KMS-11 (cell line): ENCODE results near the gene AAGAB.
A peak's percentile ranks its signal among the peaks of the same experiment; 100 is the strongest.

Experiments used
- H2AFZ ChIP-seq: fragments of 200-600 bp; sonication (generic); 2 replicates; pipeline ENCODE4 v1.6.1; 2016; ENCODE audit warnings: antibody characterized with exemption, mixed run types, low read depth
- H3K27ac ChIP-seq: fragments of 200-600 bp; sonication (generic); 2 replicates; pipeline ENCODE4 v1.6.1; 2016; ENCODE audit warnings: mild to moderate bottlenecking, mixed run types
- H3K27me3 ChIP-seq: fragments of 200-600 bp; sonication (generic); 2 replicates; pipeline ENCODE4 v1.6.1; 2017; ENCODE audit warnings: mild to moderate bottlenecking, low read depth, mixed run types, moderate library complexity; ENCODE audit not compliant: insufficient read depth
- H3K36me3 ChIP-seq: fragments of 200-600 bp; sonication (generic); 2 replicates; pipeline ENCODE4 v1.6.1; 2017; ENCODE audit warnings: mild to moderate bottlenecking, mixed run types; ENCODE audit not compliant: insufficient read depth
- H3K4me1 ChIP-seq: fragments of 200-600 bp; sonication (generic); 2 replicates; pipeline ENCODE4 v1.6.1; 2016; ENCODE audit warnings: mild to moderate bottlenecking, low read depth, mixed run types; ENCODE audit not compliant: poor library complexity, severe bottlenecking
- H3K4me2 ChIP-seq: fragments of 200-600 bp; sonication (generic); 2 replicates; pipeline ENCODE4 v1.7.0; 2016; ENCODE audit warnings: mild to moderate bottlenecking, mixed run types
- H3K4me3 ChIP-seq: fragments of 200-600 bp; sonication (generic); IDR thresholded peaks from 2 replicates; pipeline ENCODE4 v1.6.1; 2017; ENCODE audit warnings: low read depth, low read length, mixed read lengths; ENCODE audit not compliant: insufficient read depth
- H3K79me2 ChIP-seq: fragments of 200-600 bp; sonication (generic); 2 replicates; pipeline ENCODE4 v1.6.1; 2016; ENCODE audit warnings: low read depth, mixed run types; ENCODE audit not compliant: insufficient read depth
- H3K9ac ChIP-seq: fragments of 200-600 bp; sonication (generic); 2 replicates; pipeline ENCODE4 v1.6.1; 2016; ENCODE audit warnings: mild to moderate bottlenecking, mixed run types
- H4K20me1 ChIP-seq: fragments of 200-600 bp; sonication (generic); 2 replicates; pipeline ENCODE4 v1.6.1; 2016; ENCODE audit warnings: mild to moderate bottlenecking, mixed run types; ENCODE audit not compliant: insufficient read depth
- CTCF ChIP-seq: fragments of 200-600 bp; sonication (generic); conservative IDR thresholded peaks from 2 replicates; pipeline ENCODE4 v1.6.1; 2017; ENCODE audit warnings: low read depth, mild to moderate bottlenecking, antibody characterized with exemption, low read length, moderate library complexity, mixed read lengths

The AAGAB gene

GRCh38 chr15:67188551-67189218 is 65.8 kb downstream of the AAGAB start:
- Histone ChIP-seq H3K36me3 (no peaks in the 10 kb centered on the region), H4K20me1 (no peaks in the 10 kb centered on the region), H3K79me2 (no peaks in the 10 kb centered on the region), H3K27ac (no peak overlapping the region), H2AFZ (no peak overlapping the region), H3K9ac (no peak overlapping the region), H3K4me1 (peaks cover 28% of the 10 kb centered on the region), H3K4me2 (no peak overlapping the region), H3K27me3 (no peaks in the 10 kb centered on the region), H3K4me3 (no peak overlapping the region)
- no peak for TF ChIP-seq CTCF

GRCh38 chr15:67187351-67187854 is 67.1 kb downstream of the AAGAB start:
- H3K4me2 ChIP-seq, result no peak overlapping the region
- H3K4me3 ChIP-seq, result no peak overlapping the region
- TF ChIP-seq CTCF, result no peak
- H3K27me3 ChIP-seq, result no peaks in the 10 kb centered on the region
- peaks cover 28% of the 10 kb centered on the region for H3K4me1 ChIP-seq
- H3K36me3 ChIP-seq, result no peaks in the 10 kb centered on the region
- H3K79me2 ChIP-seq, result no peaks in the 10 kb centered on the region
- H4K20me1 ChIP-seq, result no peaks in the 10 kb centered on the region
- H3K9ac ChIP-seq, result no peak overlapping the region
- H2AFZ ChIP-seq, result no peak overlapping the region
- no peak overlapping the region for H3K27ac ChIP-seq

- Histone ChIP-seq H3K9ac (no peak overlapping the region), H3K4me3 (no peak overlapping the region), H3K36me3 (no peaks in the 10 kb centered on the region), H3K27ac (no peak overlapping the region), H3K4me1 (peaks cover 28% of the 10 kb centered on the region), H3K27me3 (no peaks in the 10 kb centered on the region), H4K20me1 (no peaks in the 10 kb centered on the region), H3K4me2 (peak overlapping the region; percentile 59), H3K79me2 (no peaks in the 10 kb centered on the region), H2AFZ (no peak overlapping the region)
- TF ChIP-seq CTCF, result no peak
Measured at GRCh38 chr15:67186688-67187087, 67.8 kb downstream of the AAGAB start.

GRCh38 chr15:67186226-67186649 is 68.2 kb downstream of the AAGAB start:
- Histone ChIP-seq H3K36me3 (no peaks in the 10 kb centered on the region), H3K79me2 (no peaks in the 10 kb centered on the region), H3K9ac (no peak overlapping the region), H3K27ac (no peak overlapping the region), H4K20me1 (no peaks in the 10 kb centered on the region), H3K4me3 (no peak overlapping the region), H3K4me2 (peak overlapping the region; percentile 59), H3K4me1 (peaks cover 28% of the 10 kb centered on the region), H2AFZ (no peak overlapping the region), H3K27me3 (no peaks in the 10 kb centered on the region)
- TF ChIP-seq CTCF, result no peak
